Endothelial cell of hepatic sinusoid (primary cell): Measurements from ENCODE around the gene BAZ1B.
"Not testable (repeated sequence)": the region's sequence is repeated elsewhere in the genome, so short reads cannot be mapped to it uniquely, and the experiment has no call there.

Experiments
- in situ Hi-C: cut with HindIII; loops from 2 replicates; pipeline ENCODE4 v1.10.0; 2017; ENCODE audit warnings: low sequenced_read_pairs

BAZ1B gene

GRCh38 chr7:73431041-73431835 is 90.9 kb downstream of the BAZ1B start:
- in situ Hi-C loops: no loop called here

DNA sequence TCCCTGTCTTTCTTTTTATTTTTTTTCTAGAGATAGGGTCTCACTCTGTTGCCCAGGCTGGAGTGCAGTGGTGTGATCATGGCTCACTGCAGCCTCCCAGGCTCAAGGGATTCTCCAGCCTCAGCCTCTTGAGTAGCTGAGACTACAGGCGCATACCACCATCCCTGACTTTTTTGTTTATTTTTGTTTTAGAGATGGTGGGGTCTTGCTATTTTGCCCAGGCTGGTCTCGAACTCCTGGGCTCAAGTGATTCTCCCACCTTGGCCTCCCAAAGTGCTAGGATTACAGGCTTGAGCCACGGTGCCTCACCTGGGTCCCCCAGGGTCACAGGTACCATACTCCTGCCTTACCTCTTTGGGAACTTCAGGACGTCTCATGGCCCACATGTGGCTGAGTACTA is 91.6 kb downstream of the BAZ1B start:
- in situ Hi-C loops: not testable (repeated sequence)

GRCh38 chr7:73429622-73430505 is 92.2 kb downstream of the BAZ1B start:
- in situ Hi-C loops: no loop called here

- in situ Hi-C loops: no loop called here
Measured at GRCh38 chr7:73429215-73429614, 92.9 kb downstream of the BAZ1B start.

GRCh38 chr7:73427902-73428787 is 93.9 kb downstream of the BAZ1B start:
- in situ Hi-C loops: no loop called here

GRCh38 chr7:73426016-73426415 is 96.1 kb downstream of the BAZ1B start:
- in situ Hi-C loops: no loop called here

GRCh38 chr7:73425356-73425983 is 96.6 kb downstream of the BAZ1B start:
- in situ Hi-C loops: no loop called here

- in situ Hi-C loops: no loop called here
Measured at GRCh38 chr7:73424489-73424885, 97.6 kb downstream of the BAZ1B start.

- in situ Hi-C loops: no loop called here
Measured at GRCh38 chr7:73423519-73424488, 98.3 kb downstream of the BAZ1B start.

DNA sequence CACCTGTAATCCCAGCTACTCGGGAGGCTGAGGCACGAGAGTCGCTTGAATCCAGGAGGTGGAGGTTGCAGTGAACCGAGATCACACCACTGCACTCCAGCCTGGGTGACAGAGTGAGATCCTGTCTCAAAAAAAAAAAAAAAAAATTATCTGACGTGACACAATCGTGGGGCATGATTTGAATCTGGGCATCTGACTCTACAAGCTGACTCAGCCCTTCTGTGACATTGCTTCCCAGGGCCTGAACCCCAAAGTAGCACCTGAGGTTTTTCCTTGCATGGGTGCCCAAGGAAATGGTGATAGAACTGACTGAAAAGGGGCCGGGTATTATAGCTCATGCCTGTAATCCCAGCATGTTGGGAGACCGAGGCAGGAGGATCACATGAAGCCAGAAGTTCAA is 101.5 kb downstream of the BAZ1B start:
- in situ Hi-C loops: not testable (repeated sequence)

DNA sequence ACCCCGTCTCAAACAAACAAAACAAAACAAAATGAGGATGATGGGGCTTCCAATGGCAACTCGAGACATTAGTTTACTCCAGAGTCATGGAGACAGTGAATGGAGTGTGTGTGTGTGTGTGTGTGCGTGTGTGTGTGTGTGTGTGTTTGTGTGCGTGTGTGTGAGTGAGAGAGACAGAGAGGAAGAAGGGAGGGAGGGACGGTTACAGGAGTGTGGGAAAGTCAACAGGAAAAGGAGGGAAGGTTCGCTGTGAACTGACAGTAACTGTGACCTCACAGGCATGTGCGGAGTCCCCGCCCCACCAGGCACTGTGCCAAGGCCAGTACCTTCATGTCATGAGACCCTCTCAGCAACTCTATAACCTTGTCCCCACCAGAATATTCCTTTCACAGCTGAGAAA is 102.1 kb downstream of the BAZ1B start:
- in situ Hi-C loops: not testable (repeated sequence)

- in situ Hi-C loops: no loop called here
Measured at GRCh38 chr7:73418113-73418703, 103.9 kb downstream of the BAZ1B start.

- in situ Hi-C loops: not testable (repeated sequence)
Measured at GRCh38 chr7:73410541-73411131, 111.5 kb downstream of the BAZ1B start.

GRCh38 chr7:73404860-73405259 is 117.2 kb downstream of the BAZ1B start:
- in situ Hi-C loops: not testable (repeated sequence)

- in situ Hi-C loops: not testable (repeated sequence)
Measured at GRCh38 chr7:73399185-73400050, 122.7 kb downstream of the BAZ1B start.

DNA sequence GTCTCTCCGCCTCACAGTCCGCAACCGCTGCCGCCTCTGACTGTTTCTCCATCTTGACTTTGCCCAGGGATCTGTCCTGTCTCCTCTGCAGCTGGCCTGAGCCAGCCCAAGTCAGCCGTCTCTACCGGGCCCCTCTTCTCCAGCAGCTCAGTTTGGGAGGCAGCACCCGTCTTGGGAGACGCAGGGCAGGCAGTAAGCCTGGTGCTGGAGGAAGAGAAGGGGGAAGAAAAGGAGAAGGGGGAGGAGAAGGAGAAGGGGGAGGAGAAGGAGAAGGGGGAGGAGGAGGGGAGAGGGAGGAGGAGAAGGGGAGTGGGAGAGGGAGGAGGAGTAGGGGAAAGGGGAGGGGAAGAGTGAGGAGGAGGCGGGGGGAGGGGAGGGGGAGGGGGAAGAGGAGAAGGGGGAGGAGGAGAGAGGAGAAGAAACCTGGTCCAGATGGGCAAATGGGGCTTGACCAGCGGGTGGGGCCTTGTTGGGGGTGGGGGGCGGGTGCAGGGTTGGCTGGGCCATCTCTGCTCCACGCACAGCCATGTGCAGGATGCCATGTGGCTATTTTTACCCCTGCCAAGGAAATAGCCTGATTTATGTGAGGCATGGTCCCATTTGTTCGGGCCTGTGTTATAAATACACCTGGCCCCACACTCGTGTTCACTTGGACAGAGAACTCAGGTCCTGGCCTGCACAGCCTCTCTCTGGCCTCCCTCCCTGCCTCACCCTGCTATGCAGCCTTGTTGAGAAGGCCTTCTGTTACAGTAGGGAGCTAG is 124.4 kb downstream of the BAZ1B start:
- in situ Hi-C loops: no loop called here
